Activated CD4-positive, alpha-beta memory T cell treated with anti-CD3 and anti-CD28 coated beads, Interleukin-2, amount 10 ng/mL, durations not matched to agents 7 days and 5 days (primary cell): Measurements from ENCODE around the gene VAV3. TPM values are rescaled to one million over a fixed set of nuclear protein-coding genes. Genes with fewer than 3 reads are reported as not detected.

Experiments
- CTCF ChIA-PET: fragments of 350-600 bp; sonication (Branson Sonifier 250); formaldehyde crosslinking; loops from one replicate; lab custom pipeline; 2021; ENCODE audit warnings: antibody characterized with exemption, inconsistent platforms; lab: Charles Lee
- POLR2A ChIA-PET: fragments of 350-600 bp; sonication (Branson Sonifier 250); formaldehyde crosslinking; loops from one replicate; lab custom pipeline; 2021; ENCODE audit warnings: antibody characterized with exemption; lab: Charles Lee
- DNase-seq: peaks from one replicate; pipeline ENCODE4 v3.0.0-alpha.2; 2020
- H3K27ac Mint-ChIP-seq: one replicate; pipeline ENCODE4 v1.8.0; 2021; ENCODE audit warnings: mild to moderate bottlenecking, mixed read lengths
- H3K27me3 Mint-ChIP-seq: one replicate; pipeline ENCODE4 v1.8.0; 2021; ENCODE audit warnings: mixed read lengths
- H3K36me3 Mint-ChIP-seq: one replicate; pipeline ENCODE4 v1.8.0; 2021; ENCODE audit warnings: low read depth, mixed read lengths
- H3K4me1 Mint-ChIP-seq: one replicate; pipeline ENCODE4 v1.8.0; 2021; ENCODE audit warnings: mixed read lengths
- H3K4me3 Mint-ChIP-seq: one replicate; pipeline ENCODE4 v1.8.0; 2021; ENCODE audit warnings: mild to moderate bottlenecking, mixed read lengths
- H3K9me3 Mint-ChIP-seq: one replicate; pipeline ENCODE4 v1.8.0; 2021; ENCODE audit warnings: mixed read lengths
- total RNA-seq, 2 experiments: library from RNA; stranded (reverse); gene quantifications; one replicate each; pipeline ENCODE4 v1.2.3, GENCODE V29; 2021

Gene VAV3
- total RNA-seq, 2 experiments from 2014 or later = 2.0 to 2.3 TPM

DNA sequence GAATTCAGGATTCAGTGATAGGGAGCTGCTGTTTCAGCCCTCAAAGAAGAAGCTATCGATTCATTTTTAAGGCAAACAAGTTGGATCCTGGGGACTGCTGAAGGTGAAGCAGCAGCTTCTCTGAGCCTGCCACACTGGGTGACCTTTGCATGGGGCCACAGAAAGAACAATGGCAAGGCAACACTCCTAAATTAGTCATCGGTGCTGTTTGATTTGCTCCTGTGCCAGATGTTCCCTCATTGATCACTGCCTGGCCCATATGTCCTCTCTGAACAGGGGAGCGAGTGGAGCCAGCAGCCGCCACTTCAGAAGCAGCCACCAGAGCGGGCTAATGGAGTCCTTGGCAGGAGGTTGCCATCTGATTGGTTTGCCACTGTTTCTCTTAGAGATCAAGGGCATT lies 432.7 kb downstream of the VAV3 start:
- no peak for DNase-seq
- Mint-ChIP-seq H3K27me3 (no peaks in the 10 kb centered on the region), H3K9me3 (no peaks in the 10 kb centered on the region), H3K36me3 (no peaks in the 10 kb centered on the region), H3K27ac (no peak overlapping the region), H3K4me3 (no peak overlapping the region), H3K4me1 (no peaks in the 10 kb centered on the region)
- ChIA-PET POLR2A (no interaction called here), CTCF (no interaction called here)

DNA sequence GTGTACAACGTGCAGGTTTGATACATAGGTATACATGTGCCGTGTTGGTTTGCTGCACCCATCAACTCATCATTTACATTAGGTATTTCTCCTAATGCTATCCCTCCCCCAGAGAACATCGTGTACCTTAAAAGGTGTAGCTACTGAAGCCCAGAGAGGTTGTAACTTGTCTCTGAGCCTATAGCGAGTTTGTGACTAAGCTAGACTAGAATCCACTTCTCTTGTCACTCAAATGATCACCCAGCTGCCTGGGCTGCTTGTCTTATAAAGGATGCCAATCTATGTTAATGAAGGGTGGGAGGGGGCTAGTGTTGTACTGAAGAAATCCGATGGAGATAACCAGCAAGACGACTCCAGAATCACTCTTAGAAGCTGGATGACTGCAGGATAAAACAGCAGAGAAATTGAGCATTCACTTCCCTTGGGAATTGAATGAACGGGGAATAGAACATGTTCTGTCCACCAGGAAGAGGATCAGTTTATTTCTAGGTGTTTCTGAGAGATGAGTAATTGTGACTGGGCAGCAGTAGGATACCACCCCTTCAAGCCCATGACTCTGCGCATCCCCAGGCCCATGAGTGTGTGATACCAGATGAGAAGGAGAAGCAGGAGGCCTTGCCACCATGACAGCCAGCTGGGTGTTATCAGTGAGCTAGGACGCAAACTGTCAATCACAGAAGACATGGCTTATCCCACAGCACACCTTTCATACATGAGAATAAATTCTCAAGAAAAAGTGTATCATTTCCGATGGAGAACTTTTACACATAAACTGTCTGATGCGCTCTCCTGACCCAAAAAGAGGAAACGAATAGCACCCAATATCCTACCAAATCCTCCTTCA lies 433.7 kb downstream of the VAV3 start:
- CTCF ChIA-PET = interaction anchor here (1.1 to 2.2 kb wide), 2 partner anchors 100 to 161 kb away, joined by 4 to 8 read pairs; no protein-coding TSS in a partner anchor
- no peak overlapping the region for H3K4me3 Mint-ChIP-seq
- no peaks in the 10 kb centered on the region for H3K9me3 Mint-ChIP-seq
- DNase-seq = no peak
- no peaks in the 10 kb centered on the region for H3K4me1 Mint-ChIP-seq
- POLR2A ChIA-PET = no interaction called here
- no peaks in the 10 kb centered on the region for H3K36me3 Mint-ChIP-seq
- no peak overlapping the region for H3K27ac Mint-ChIP-seq
- H3K27me3 Mint-ChIP-seq = no peaks in the 10 kb centered on the region

DNA sequence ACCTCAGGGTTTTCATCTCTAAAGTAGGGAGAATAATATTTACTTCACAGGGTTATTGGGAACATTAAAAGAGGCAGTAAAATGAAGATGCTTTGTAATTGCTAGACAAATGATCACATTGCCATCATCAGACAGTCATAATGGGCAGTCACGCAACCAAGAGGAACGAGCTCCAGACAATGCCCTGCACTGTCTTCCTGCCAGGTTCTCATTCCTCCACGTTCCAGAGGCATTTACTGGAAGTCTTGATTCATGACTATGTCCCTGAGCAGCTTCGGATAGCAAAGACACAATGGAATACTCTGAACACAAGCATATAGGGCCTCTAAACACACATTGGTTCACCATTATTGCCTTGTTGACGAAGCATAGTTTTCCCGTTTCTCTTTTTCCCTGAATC lies 434.4 kb downstream of the VAV3 start:
- H3K4me3 Mint-ChIP-seq = no peak overlapping the region
- ChIA-PET POLR2A (no interaction called here), CTCF (interaction anchor here (1.1 to 2.2 kb wide), 3 partner anchors 11 to 160 kb away, joined by 4 to 8 read pairs (median 4); no protein-coding TSS in a partner anchor)
- H3K4me1 Mint-ChIP-seq = no peaks in the 10 kb centered on the region
- no peaks in the 10 kb centered on the region for H3K9me3 Mint-ChIP-seq
- no peaks in the 10 kb centered on the region for H3K36me3 Mint-ChIP-seq
- DNase-seq = no peak
- no peak overlapping the region for H3K27ac Mint-ChIP-seq
- no peaks in the 10 kb centered on the region for H3K27me3 Mint-ChIP-seq

DNA sequence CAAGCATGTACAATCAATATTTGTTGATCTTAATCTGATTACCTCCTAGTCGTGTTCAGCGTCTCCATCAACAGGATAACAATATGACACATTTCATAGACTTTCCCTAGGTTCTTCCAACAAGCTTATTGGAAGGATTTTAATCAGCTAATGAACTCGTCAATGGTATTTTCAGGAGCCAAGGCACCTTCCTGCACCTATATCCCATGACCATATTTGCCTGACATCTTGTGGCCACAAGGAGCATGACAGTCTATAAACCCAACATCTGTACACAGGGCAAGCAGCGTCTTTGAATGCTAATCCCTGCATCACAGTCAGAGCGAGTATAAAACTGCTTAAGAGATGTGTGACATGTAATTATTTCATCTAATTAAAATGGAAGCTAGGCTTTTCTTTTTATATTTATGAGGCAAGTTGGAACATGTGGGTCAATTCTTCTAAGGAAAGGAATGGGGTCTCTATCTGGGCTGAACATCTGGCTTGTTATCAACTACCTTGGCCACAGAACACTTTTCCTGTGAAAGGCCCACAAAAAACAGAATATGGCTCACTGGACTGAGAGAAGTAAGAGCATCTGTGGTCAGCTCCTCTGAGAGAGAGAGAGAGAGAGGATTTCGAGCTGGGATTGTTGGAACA lies 435.4 kb downstream of the VAV3 start:
- Mint-ChIP-seq H3K27me3 (no peaks in the 10 kb centered on the region), H3K9me3 (no peaks in the 10 kb centered on the region), H3K4me3 (no peak overlapping the region), H3K4me1 (no peaks in the 10 kb centered on the region), H3K36me3 (no peaks in the 10 kb centered on the region), H3K27ac (no peak overlapping the region)
- peak; percentile 17 for DNase-seq
- ChIA-PET CTCF (interaction anchor here (1.2 to 2.2 kb wide), 3 partner anchors 11 to 98 kb away, joined by 4 to 8 read pairs (median 4); no protein-coding TSS in a partner anchor), POLR2A (no interaction called here)

DNA sequence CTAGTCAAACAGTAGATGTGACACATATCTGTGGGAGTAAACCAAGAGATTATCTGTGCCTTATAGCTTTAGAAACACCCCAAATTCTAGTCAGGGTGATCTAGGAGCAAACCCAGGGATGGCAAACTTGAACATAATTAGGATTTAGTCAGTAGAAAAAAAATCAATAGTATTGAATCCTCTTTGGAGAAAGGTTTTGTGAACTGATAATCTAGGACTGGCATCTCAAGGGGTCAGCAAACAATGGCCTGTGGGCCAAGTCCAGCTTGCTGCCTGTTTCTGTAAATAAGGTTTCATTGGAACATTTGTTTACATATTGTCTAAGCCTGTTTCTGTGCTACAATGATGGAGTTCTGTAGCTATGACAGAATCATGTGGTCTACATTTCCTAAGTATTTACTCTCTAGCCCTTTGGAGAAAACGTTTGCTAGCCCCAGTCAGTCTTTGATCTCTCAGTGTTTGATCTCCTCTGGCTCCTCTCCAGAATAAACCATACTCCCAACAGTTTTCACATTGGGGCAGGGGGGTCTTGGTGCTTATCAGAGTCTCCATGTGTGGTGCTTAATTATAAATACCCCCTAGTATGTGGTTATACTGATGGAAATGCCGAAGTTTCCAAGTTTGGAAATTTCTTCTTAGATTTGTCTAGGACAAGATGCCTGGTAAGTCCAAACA lies 438.3 kb downstream of the VAV3 start:
- H3K9me3 Mint-ChIP-seq = no peaks in the 10 kb centered on the region
- ChIA-PET POLR2A (no interaction called here), CTCF (no interaction called here)
- DNase-seq = no peak
- H3K36me3 Mint-ChIP-seq = no peaks in the 10 kb centered on the region
- no peak overlapping the region for H3K27ac Mint-ChIP-seq
- no peaks in the 10 kb centered on the region for H3K27me3 Mint-ChIP-seq
- H3K4me1 Mint-ChIP-seq = no peaks in the 10 kb centered on the region
- no peak overlapping the region for H3K4me3 Mint-ChIP-seq

DNA sequence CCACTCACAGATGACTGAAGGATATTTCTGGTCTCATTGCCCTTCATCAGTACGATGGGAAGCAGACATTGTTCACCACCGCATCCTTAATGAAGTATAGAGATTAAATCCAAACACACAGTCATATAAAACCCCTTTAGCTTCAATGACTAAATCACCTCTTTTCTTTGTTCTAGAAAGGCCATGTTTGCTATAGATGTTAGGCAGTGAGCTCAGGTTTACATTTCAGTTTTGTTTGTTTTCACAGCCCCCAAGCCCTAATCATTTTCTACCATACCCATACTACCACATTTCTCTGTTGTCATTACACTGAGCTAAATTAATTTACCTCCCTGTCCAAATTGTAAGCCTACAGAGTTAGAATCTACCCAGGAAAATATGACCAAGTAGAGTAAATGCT lies 439.0 kb downstream of the VAV3 start:
- ChIA-PET CTCF (no interaction called here), POLR2A (no interaction called here)
- Mint-ChIP-seq H3K36me3 (no peaks in the 10 kb centered on the region), H3K9me3 (no peaks in the 10 kb centered on the region), H3K4me1 (no peaks in the 10 kb centered on the region), H3K27ac (no peak overlapping the region), H3K4me3 (no peak overlapping the region), H3K27me3 (no peaks in the 10 kb centered on the region)
- DNase-seq = no peak

DNA sequence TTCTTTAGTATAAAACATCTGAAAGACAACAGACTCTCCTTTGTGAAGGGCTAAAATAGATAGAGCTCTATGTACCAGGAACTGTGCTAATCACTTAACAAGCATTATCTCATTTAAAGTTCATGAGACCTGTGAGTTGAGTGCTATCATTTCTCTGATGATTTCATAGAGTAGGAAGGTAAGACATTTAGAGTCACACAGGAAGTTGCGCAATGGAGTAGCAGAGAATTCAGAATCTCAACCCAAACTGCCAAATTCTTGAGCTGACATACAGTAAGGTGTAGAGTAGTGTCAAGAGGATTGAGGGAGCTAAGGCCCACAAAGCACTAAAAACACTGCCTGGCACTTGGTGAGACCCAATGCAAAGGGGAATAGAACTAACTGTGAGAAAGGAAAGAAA lies 439.8 kb downstream of the VAV3 start:
- H3K36me3 Mint-ChIP-seq = no peaks in the 10 kb centered on the region
- ChIA-PET POLR2A (no interaction called here), CTCF (no interaction called here)
- H3K27me3 Mint-ChIP-seq = no peaks in the 10 kb centered on the region
- H3K4me3 Mint-ChIP-seq = no peak overlapping the region
- no peak overlapping the region for H3K27ac Mint-ChIP-seq
- no peaks in the 10 kb centered on the region for H3K4me1 Mint-ChIP-seq
- no peaks in the 10 kb centered on the region for H3K9me3 Mint-ChIP-seq
- no peak for DNase-seq

DNA sequence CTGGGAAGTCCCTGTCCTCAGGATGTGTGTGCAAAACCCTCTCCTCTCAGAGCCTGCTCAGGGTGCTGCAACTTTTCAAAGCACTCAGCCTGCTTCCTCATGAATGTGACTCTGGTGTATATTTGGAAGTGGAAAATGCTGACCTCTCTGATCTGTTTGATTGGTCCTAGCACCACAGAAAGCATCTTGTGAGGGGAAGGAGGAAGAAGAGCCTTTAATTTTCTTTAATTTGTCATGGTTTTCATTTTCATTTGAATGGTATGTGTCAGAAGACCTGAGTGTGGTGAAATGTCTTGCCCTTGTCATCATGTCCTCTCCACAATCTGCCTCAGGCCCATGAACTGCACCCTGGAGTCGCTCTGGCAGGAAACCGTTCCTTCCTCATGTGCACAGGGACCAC lies 440.7 kb downstream of the VAV3 start:
- DNase-seq = no peak
- Mint-ChIP-seq H3K4me3 (no peak overlapping the region), H3K4me1 (no peaks in the 10 kb centered on the region), H3K36me3 (no peaks in the 10 kb centered on the region), H3K27me3 (no peaks in the 10 kb centered on the region), H3K9me3 (no peaks in the 10 kb centered on the region), H3K27ac (no peak overlapping the region)
- CTCF ChIA-PET = no interaction called here
- POLR2A ChIA-PET = no interaction called here

DNA sequence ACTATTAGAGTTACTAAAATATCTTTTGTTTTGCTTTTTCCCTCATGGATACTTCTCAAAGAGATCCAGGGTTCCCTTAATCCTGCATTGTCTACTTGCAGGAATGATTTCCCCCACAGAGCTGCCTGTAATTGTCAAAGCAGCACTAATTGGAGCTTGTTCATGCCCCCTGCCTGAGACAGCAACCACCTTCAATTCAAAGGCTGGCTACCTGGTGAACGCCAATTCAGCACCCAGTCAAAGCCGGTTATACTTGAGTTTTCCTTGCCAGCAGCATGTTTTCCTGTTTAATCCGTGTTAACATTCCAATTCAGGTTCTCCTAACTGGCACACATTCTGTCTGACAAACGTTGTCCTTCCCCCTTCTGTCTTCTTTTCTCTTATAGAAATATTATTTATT lies 441.2 kb downstream of the VAV3 start:
- CTCF ChIA-PET = no interaction called here
- DNase-seq = no peak
- H3K27me3 Mint-ChIP-seq = no peaks in the 10 kb centered on the region
- H3K27ac Mint-ChIP-seq = no peak overlapping the region
- no peaks in the 10 kb centered on the region for H3K36me3 Mint-ChIP-seq
- no peaks in the 10 kb centered on the region for H3K4me1 Mint-ChIP-seq
- no peaks in the 10 kb centered on the region for H3K9me3 Mint-ChIP-seq
- no peak overlapping the region for H3K4me3 Mint-ChIP-seq
- POLR2A ChIA-PET = no interaction called here

DNA sequence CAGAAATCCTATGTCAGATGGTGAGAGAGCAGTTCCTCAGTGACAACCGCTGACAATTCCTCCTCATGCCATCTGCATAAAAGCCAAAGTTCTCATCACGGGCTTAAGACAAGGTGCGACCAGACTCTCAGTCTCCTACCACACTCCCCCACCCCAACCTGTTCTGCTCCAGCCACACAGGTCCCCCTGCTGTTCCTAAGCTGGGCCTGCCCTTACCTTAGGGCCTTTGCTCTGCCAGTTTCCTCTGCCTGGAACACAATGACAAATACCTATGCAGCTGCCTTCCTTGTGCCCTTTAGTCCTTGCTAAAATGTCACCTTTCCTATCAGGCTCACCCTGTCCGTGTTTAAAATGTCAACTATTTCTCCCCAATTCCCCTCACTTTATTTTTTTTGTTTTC lies 441.9 kb downstream of the VAV3 start:
- H3K4me3 Mint-ChIP-seq = no peak overlapping the region
- H3K27ac Mint-ChIP-seq = no peak overlapping the region
- no peaks in the 10 kb centered on the region for H3K4me1 Mint-ChIP-seq
- CTCF ChIA-PET = no interaction called here
- no peaks in the 10 kb centered on the region for H3K36me3 Mint-ChIP-seq
- DNase-seq = no peak
- POLR2A ChIA-PET = no interaction called here
- H3K9me3 Mint-ChIP-seq = no peaks in the 10 kb centered on the region
- H3K27me3 Mint-ChIP-seq = no peaks in the 10 kb centered on the region

Other genes starting within 250 kb of the VAV3 start
- gene SLC25A24, start 235.2 kb upstream of the VAV3 start, total RNA-seq = 10 to 100 TPM; 32.5 to 33.2 TPM